NT2/D1 (cell line): Measurements from ENCODE around the gene ADAMTSL2.

Experiments used
- SUZ12 ChIP-seq: IDR thresholded peaks from 2 replicates; pipeline ENCODE4 v1.6.1; 2011; ENCODE audit not compliant: insufficient read length, insufficient read depth; ENCODE audit errors: extremely low read depth
- YY1 ChIP-seq: IDR thresholded peaks from 2 replicates; pipeline ENCODE4 v1.6.1; 2011; ENCODE audit not compliant: insufficient read length, insufficient read depth
- ZNF274 ChIP-seq: IDR thresholded peaks from 2 replicates; pipeline ENCODE4 v1.6.1; 2011; ENCODE audit warnings: mild to moderate bottlenecking, low read depth, low read length

- TF ChIP-seq YY1 (no peak), ZNF274 (no peak), SUZ12 (no peak)
Observed at GRCh38 chr9:133525677-133526076, 8.8 kb upstream of the ADAMTSL2 start.
